Erythroblast (primary cell): ENCODE data around the gene TMC5.
"Not testable (repeated sequence)": the region's sequence is repeated elsewhere in the genome, so short reads cannot be mapped to it uniquely, and the experiment has no call there.

ENCODE experiments used
- GATA1 ChIP-seq: IDR thresholded peaks from 2 replicates; pipeline ENCODE4 v1.6.1; 2011; ENCODE audit warnings: low read depth, mild to moderate bottlenecking, control low read depth, low read length, moderate library complexity
- POLR2A ChIP-seq: IDR thresholded peaks from 2 replicates; pipeline ENCODE4 v1.6.1; 2011; ENCODE audit warnings: mild to moderate bottlenecking, low read length

- TF ChIP-seq POLR2A, GATA1: not testable (repeated sequence)
Measured at GRCh38 chr16:19395646-19396267, 21.9 kb upstream of the TMC5 start.
